ENCODE data around the gene NTM. TPM values are rescaled to one million over a fixed set of nuclear protein-coding genes. Genes with fewer than 3 reads are reported as not detected.

Gene NTM
- polyA plus RNA-seq, 1 experiment = 33.6 TPM

- H3K36me3 ChIP-seq (ENCODE audit: control insufficient read depth, insufficient read depth, low read length) = no peaks in the 10 kb centered on the region
- DNase-seq (ENCODE audit: low read depth) = no peak
- no peaks in the 10 kb centered on the region for H3K27me3 ChIP-seq (ENCODE audit: control insufficient read depth, insufficient read depth, low read length)
- no peak overlapping the region for H3K4me3 ChIP-seq (ENCODE audit: low read depth, low read length)
- POLR2A ChIA-PET = no interaction called here
- CTCF ChIA-PET = interaction anchor here (1.5 to 3.1 kb wide), 2 partner anchors 11 to 226 kb away, joined by 4 to 8 read pairs; no protein-coding TSS in a partner anchor
- TF ChIP-seq CTCF (IDR thresholded peaks at IDR 0.05; ENCODE audit: insufficient read depth, low read depth, low read length) = no peak
Observed at GRCh38 chr11:132137981-132138313, 767.5 kb downstream of the NTM start.

- DNase-seq (ENCODE audit: low read depth) = no peak
- Histone ChIP-seq H3K4me3 (ENCODE audit: low read depth, low read length) (no peak overlapping the region), H3K36me3 (ENCODE audit: control insufficient read depth, insufficient read depth, low read length) (no peaks in the 10 kb centered on the region), H3K27me3 (ENCODE audit: control insufficient read depth, insufficient read depth, low read length) (no peaks in the 10 kb centered on the region)
- ChIA-PET POLR2A (no interaction called here), CTCF (interaction anchor here (0.8 to 3.1 kb wide), 4 partner anchors 8 to 227 kb away, joined by 3 to 8 read pairs (median 4); no protein-coding TSS in a partner anchor)
- TF ChIP-seq CTCF (IDR thresholded peaks at IDR 0.05; ENCODE audit: insufficient read depth, low read depth, low read length) = no peak
Observed at GRCh38 chr11:132139181-132139580, 768.8 kb downstream of the NTM start.

- Histone ChIP-seq H3K36me3 (ENCODE audit: control insufficient read depth, insufficient read depth, low read length) (no peaks in the 10 kb centered on the region), H3K4me3 (ENCODE audit: low read depth, low read length) (no peak overlapping the region), H3K27me3 (ENCODE audit: control insufficient read depth, insufficient read depth, low read length) (no peaks in the 10 kb centered on the region)
- DNase-seq (ENCODE audit: low read depth) = no peak
- POLR2A ChIA-PET = no interaction called here
- TF ChIP-seq CTCF (IDR thresholded peaks at IDR 0.05; ENCODE audit: insufficient read depth, low read depth, low read length) = no peak
- CTCF ChIA-PET = interaction anchor here (0.6 kb wide), 1 partner anchor 397 kb away, joined by 3 read pairs; no protein-coding TSS in a partner anchor
Observed at GRCh38 chr11:132140056-132140455, 769.6 kb downstream of the NTM start.

- H3K36me3 ChIP-seq (ENCODE audit: control insufficient read depth, insufficient read depth, low read length) = no peaks in the 10 kb centered on the region
- no peak for DNase-seq (ENCODE audit: low read depth)
- ChIA-PET CTCF (no interaction called here), POLR2A (no interaction called here)
- no peak for TF ChIP-seq CTCF (IDR thresholded peaks at IDR 0.05; ENCODE audit: insufficient read depth, low read depth, low read length)
- H3K4me3 ChIP-seq (ENCODE audit: low read depth, low read length) = no peak overlapping the region
- H3K27me3 ChIP-seq (ENCODE audit: control insufficient read depth, insufficient read depth, low read length) = no peaks in the 10 kb centered on the region
Observed at GRCh38 chr11:132142121-132142520, 771.7 kb downstream of the NTM start.

- no peak for TF ChIP-seq CTCF (IDR thresholded peaks at IDR 0.05; ENCODE audit: insufficient read depth, low read depth, low read length)
- CTCF ChIA-PET = no interaction called here
- H3K4me3 ChIP-seq (ENCODE audit: low read depth, low read length) = no peak overlapping the region
- POLR2A ChIA-PET = no interaction called here
- no peak for DNase-seq (ENCODE audit: low read depth)
- H3K36me3 ChIP-seq (ENCODE audit: control insufficient read depth, insufficient read depth, low read length) = no peaks in the 10 kb centered on the region
- H3K27me3 ChIP-seq (ENCODE audit: control insufficient read depth, insufficient read depth, low read length) = no peaks in the 10 kb centered on the region
Observed at GRCh38 chr11:132142554-132142953, 772.1 kb downstream of the NTM start.

All from BJ (cell line).